Loucy (cell line): ENCODE data around the gene DNAJC2.

Experiments
- H2AFZ ChIP-seq: fragments of 200-600 bp; sonication (generic); 2 replicates; pipeline ENCODE4 v1.6.0; 2016; ENCODE audit warnings: antibody characterized with exemption, mild to moderate bottlenecking, low read length, moderate library complexity
- H3F3A ChIP-seq: fragments of 200-600 bp; 2 replicates; pipeline ENCODE4 v1.6.0; 2016; ENCODE audit warnings: antibody characterized with exemption, low read depth, mild to moderate bottlenecking
- H3K27me3 ChIP-seq: fragments of 200-600 bp; sonication (generic); 2 replicates; pipeline ENCODE4 v1.6.1; 2014; ENCODE audit warnings: low read length, mild to moderate bottlenecking; ENCODE audit not compliant: insufficient read depth, poor library complexity, severe bottlenecking
- H3K36me3 ChIP-seq: fragments of 200-600 bp; sonication (generic); 2 replicates; pipeline ENCODE4 v1.6.1; 2016; ENCODE audit warnings: low read length; ENCODE audit not compliant: insufficient read depth
- H3K4me1 ChIP-seq: fragments of 200-600 bp; sonication (generic); 2 replicates; pipeline ENCODE4 v1.5.1; 2014; ENCODE audit warnings: low read length, mild to moderate bottlenecking; ENCODE audit not compliant: insufficient read depth, poor library complexity, severe bottlenecking
- H3K4me2 ChIP-seq: fragments of 200-600 bp; sonication (generic); 2 replicates; pipeline ENCODE4 v1.6.0; 2014; ENCODE audit warnings: antibody characterized with exemption, low read length, low read depth, mild to moderate bottlenecking; ENCODE audit not compliant: poor library complexity, severe bottlenecking
- H3K4me3 ChIP-seq: fragments of 200-600 bp; sonication (generic); 2 replicates; pipeline ENCODE4 v1.5.1; 2014; ENCODE audit warnings: low read length, mild to moderate bottlenecking, mixed read lengths; ENCODE audit not compliant: poor library complexity, severe bottlenecking
- H3K79me2 ChIP-seq: fragments of 200-600 bp; sonication (generic); 2 replicates; pipeline ENCODE4 v1.6.1; 2014; ENCODE audit warnings: low read length; ENCODE audit not compliant: insufficient read depth
- H3K9ac ChIP-seq: fragments of 200-600 bp; sonication (generic); 2 replicates; pipeline ENCODE4 v1.6.0; 2014; ENCODE audit warnings: mild to moderate bottlenecking, low read depth, low read length, moderate library complexity; ENCODE audit not compliant: poor library complexity, severe bottlenecking
- H3K9me2 ChIP-seq: fragments of 200-600 bp; sonication (generic); replicated peaks from 2 replicates; pipeline ENCODE4 v1.6.1; 2016; ENCODE audit warnings: low read depth, low read length, mixed read lengths
- H3K9me3 ChIP-seq: fragments of 200-600 bp; sonication (generic); 2 replicates; pipeline ENCODE4 v1.6.1; 2014; ENCODE audit warnings: mild to moderate bottlenecking, antibody characterized with exemption, low read length, low read depth; ENCODE audit not compliant: insufficient read depth
- H4K20me1 ChIP-seq: fragments of 200-600 bp; sonication (generic); 2 replicates; pipeline ENCODE4 v1.6.0; 2014; ENCODE audit warnings: antibody characterized with exemption, low read length, mild to moderate bottlenecking; ENCODE audit not compliant: insufficient read depth, poor library complexity, severe bottlenecking
- CTCF ChIP-seq: fragments of 200-600 bp; sonication (generic); conservative IDR thresholded peaks from 2 replicates; pipeline ENCODE4 v1.5.1; 2014; ENCODE audit warnings: mild to moderate bottlenecking, antibody characterized with exemption, low read length
- EZH2phosphoT487 ChIP-seq: fragments of 200-600 bp; IDR thresholded peaks from 2 replicates; pipeline ENCODE4 v1.6.1; 2018; ENCODE audit warnings: antibody characterized with exemption, mild to moderate bottlenecking, moderate library complexity, borderline replicate concordance

Gene DNAJC2

GRCh38 chr7:103316380-103316941 lies 28.1 kb downstream of the DNAJC2 start:
- Histone ChIP-seq H3K79me2 (no peaks in the 10 kb centered on the region), H3K27me3 (no peaks in the 10 kb centered on the region), H3K9me2 (no peaks in the 10 kb centered on the region), H3K9ac (no peak overlapping the region), H4K20me1 (no peaks in the 10 kb centered on the region), H2AFZ (no peak overlapping the region), H3F3A (0 out of 2 replicates have a peak, but pooled peaks cover 4% of the 10 kb centered on the region), H3K4me1 (no peaks in the 10 kb centered on the region), H3K4me2 (no peak overlapping the region), H3K4me3 (no peak overlapping the region), H3K36me3 (peaks cover 96% of the 10 kb centered on the region), H3K9me3 (no peaks in the 10 kb centered on the region)
- TF ChIP-seq EZH2phosphoT487 = no peak
- TF ChIP-seq CTCF = no peak

- Histone ChIP-seq H2AFZ (no peak overlapping the region), H3F3A (0 out of 2 replicates have a peak, but pooled peaks cover 4% of the 10 kb centered on the region), H3K9me2 (no peaks in the 10 kb centered on the region), H3K27me3 (no peaks in the 10 kb centered on the region), H3K4me2 (no peak overlapping the region), H3K4me1 (no peaks in the 10 kb centered on the region), H3K4me3 (no peak overlapping the region), H3K36me3 (peaks cover 98% of the 10 kb centered on the region), H3K9me3 (no peaks in the 10 kb centered on the region), H3K79me2 (no peaks in the 10 kb centered on the region; the same call in 1 of the 2 replicates), H4K20me1 (no peaks in the 10 kb centered on the region), H3K9ac (no peak overlapping the region)
- no peak for TF ChIP-seq EZH2phosphoT487
- TF ChIP-seq CTCF = no peak
Observed at GRCh38 chr7:103314852-103315251, 29.7 kb downstream of the DNAJC2 start.

GRCh38 chr7:103307503-103308231 lies 36.9 kb downstream of the DNAJC2 start:
- no peaks in the 10 kb centered on the region for H3K9me3 ChIP-seq
- peaks cover 85% of the 10 kb centered on the region for H3K36me3 ChIP-seq
- peaks cover 9% of the 10 kb centered on the region for H3K79me2 ChIP-seq
- H4K20me1 ChIP-seq = peaks cover 13% of the 10 kb centered on the region
- TF ChIP-seq CTCF (no peak), EZH2phosphoT487 (no peak)
- no peaks in the 10 kb centered on the region for H3K9me2 ChIP-seq
- no peak overlapping the region for H2AFZ ChIP-seq
- H3K27me3 ChIP-seq = no peaks in the 10 kb centered on the region
- H3F3A ChIP-seq = no peaks in the 10 kb centered on the region
- peaks cover 3% of the 10 kb centered on the region for H3K4me1 ChIP-seq
- no peak overlapping the region for H3K4me3 ChIP-seq
- no peak overlapping the region for H3K9ac ChIP-seq
- H3K4me2 ChIP-seq = no peak overlapping the region
